ENCODE data around the gene ASCL2. TPM values are rescaled to one million over a fixed set of nuclear protein-coding genes. Genes with fewer than 3 reads are reported as not detected.

ASCL2 gene
- total RNA-seq, 2 donors from 2014 or later: 0.38 to 1.7 TPM

DNA sequence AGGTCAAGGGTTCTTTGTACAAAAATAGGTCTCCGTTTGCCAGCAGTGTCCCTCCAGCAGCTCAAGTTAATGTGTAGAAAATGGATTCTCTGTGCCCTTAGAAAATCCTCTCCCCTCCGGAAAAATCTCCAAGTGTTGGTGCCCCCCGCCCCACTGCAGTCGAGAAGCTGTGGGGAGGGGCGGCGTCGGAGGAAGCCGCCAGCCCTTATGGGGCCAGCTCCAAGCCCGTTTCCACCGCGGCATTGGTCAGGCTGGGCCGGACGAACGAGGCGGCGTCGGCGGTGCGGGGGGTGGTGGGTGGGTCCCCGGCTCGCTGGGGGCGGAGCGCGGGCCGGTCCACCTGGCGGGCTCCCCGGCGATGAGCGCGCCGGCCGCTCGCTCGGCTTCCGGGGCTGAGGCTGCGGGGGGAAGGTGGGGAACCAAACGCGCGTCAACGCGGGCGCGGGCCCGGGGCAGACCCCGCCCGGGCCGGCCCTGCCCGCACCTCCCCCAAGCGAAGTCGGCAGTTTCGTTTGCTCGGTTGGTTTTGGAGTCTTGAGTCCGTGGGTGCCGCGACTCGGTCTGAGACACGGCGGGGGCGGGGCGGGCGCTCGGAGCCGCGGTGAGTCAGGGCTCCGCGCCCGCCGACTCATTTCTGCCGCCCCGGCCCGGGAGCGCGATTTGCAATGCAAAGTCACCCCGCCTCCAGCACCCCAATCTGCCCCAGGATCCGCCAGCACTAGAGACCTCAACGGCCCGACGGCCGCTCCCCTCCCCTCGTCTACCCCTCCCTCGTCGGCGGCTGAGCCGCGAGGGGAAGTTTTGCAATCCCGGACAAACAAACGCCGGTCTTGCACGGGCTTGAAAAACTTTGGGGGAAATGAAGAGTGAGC lies 1.4 kb downstream of the ASCL2 start:
- Mint-ChIP-seq H3K4me3 (peak overlapping the region; percentile 77 to 78), H3K4me1 (ENCODE audit: low read depth) (peaks cover 16% of the 10 kb centered on the region), H3K36me3 (ENCODE audit: insufficient read depth in 2 of 2) (no peaks in the 10 kb centered on the region), H3K27ac (no peak overlapping the region), H3K27me3 (ENCODE audit: low read depth) (peaks cover 31% of the 10 kb centered on the region), H3K9me3 (no peaks in the 10 kb centered on the region)
- ATAC-seq (replicated peaks in 1 of 2): peak; percentile 82
- peak; percentile 88 to 91 for DNase-seq

GRCh38 chr11:2267851-2268728 lies 2.3 kb downstream of the ASCL2 start:
- H3K4me3 Mint-ChIP-seq: peak overlapping the region; percentile 64 to 70
- H3K36me3 Mint-ChIP-seq (ENCODE audit: insufficient read depth in 2 of 2): no peaks in the 10 kb centered on the region
- no peak overlapping the region for H3K27ac Mint-ChIP-seq
- H3K9me3 Mint-ChIP-seq: no peaks in the 10 kb centered on the region
- H3K4me1 Mint-ChIP-seq (ENCODE audit: low read depth): peaks cover 16% of the 10 kb centered on the region
- no peak for ATAC-seq (replicated peaks in 1 of 2)
- peaks cover 27% of the 10 kb centered on the region for H3K27me3 Mint-ChIP-seq (ENCODE audit: low read depth)
- no peak for DNase-seq

DNA sequence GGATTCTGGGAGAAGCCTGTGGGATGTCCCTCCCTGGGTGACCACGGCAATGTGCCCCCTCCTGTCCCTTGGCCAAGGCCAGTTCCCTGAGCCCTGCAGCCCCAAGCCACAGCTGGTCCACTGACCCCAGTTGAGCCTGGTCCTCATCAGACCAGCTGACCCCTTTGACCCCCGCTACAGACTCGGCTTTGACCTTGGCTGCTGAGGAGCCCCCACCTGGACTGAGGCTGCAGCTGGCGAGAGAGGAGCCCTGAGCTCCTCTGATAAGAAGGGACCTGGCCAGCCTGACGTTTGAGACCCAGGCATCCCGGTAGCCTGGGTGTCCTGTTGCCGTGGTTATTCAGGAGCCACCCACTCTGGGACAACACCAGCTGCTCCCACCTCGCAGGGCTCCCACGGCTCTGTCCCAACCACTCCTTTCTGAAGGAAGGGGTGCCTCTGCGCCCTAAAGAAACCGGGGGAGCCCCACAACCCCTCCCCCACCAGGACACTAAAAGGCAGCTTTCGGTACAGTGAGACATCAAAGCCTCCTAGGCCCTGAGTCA lies 3.0 kb downstream of the ASCL2 start:
- no peak for ATAC-seq (replicated peaks in 1 of 2)
- H3K4me3 Mint-ChIP-seq: no peak overlapping the region
- H3K9me3 Mint-ChIP-seq: no peaks in the 10 kb centered on the region
- DNase-seq: no peak
- no peaks in the 10 kb centered on the region for H3K36me3 Mint-ChIP-seq (ENCODE audit: insufficient read depth in 2 of 2)
- H3K27ac Mint-ChIP-seq: no peak overlapping the region
- H3K4me1 Mint-ChIP-seq (ENCODE audit: low read depth): peaks cover 16% of the 10 kb centered on the region
- peaks cover 20% of the 10 kb centered on the region for H3K27me3 Mint-ChIP-seq (ENCODE audit: low read depth)

DNA sequence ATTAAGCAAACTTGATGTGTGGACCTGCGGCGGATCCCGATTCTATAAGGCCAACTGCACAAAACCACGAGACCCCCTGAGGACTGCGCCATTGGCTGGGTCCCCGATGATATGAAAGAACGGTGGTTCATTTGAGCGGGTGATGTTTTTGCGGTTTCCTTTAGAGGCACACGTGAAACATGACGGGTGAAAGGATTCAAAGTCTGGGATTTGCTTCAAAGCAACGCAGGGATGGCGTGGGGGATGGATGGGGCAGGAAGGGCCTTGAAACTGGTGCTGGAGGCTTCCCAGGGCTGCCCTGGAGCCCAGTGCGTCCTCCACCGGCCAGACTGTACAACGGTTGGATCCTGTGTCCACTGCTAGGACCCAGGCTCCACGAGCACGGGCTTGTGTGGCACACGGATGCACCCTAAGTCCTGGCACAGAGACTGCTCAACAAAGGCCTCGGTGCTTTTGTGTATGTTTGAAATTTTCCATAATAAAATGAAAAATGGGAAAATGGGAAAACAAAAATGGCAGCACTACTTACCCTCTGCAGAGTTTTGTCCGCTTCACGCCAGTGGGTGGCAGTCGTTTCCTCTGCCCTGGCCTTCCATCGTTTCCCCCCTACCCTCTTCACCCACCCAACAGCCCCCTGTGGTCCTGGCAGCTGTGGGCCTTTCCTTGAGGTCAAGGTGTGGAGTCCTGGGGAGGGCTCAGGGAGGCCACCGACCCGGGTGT lies 3.6 kb downstream of the ASCL2 start:
- H3K9me3 Mint-ChIP-seq: no peaks in the 10 kb centered on the region
- H3K27ac Mint-ChIP-seq: no peak overlapping the region
- peaks cover 17% of the 10 kb centered on the region for H3K27me3 Mint-ChIP-seq (ENCODE audit: low read depth)
- DNase-seq (no peak), ATAC-seq (replicated peaks in 1 of 2) (no peak)
- peaks cover 16% of the 10 kb centered on the region for H3K4me1 Mint-ChIP-seq (ENCODE audit: low read depth)
- peak overlapping the region; percentile 61 to 76 for H3K4me3 Mint-ChIP-seq
- no peaks in the 10 kb centered on the region for H3K36me3 Mint-ChIP-seq (ENCODE audit: insufficient read depth in 2 of 2)

DNA sequence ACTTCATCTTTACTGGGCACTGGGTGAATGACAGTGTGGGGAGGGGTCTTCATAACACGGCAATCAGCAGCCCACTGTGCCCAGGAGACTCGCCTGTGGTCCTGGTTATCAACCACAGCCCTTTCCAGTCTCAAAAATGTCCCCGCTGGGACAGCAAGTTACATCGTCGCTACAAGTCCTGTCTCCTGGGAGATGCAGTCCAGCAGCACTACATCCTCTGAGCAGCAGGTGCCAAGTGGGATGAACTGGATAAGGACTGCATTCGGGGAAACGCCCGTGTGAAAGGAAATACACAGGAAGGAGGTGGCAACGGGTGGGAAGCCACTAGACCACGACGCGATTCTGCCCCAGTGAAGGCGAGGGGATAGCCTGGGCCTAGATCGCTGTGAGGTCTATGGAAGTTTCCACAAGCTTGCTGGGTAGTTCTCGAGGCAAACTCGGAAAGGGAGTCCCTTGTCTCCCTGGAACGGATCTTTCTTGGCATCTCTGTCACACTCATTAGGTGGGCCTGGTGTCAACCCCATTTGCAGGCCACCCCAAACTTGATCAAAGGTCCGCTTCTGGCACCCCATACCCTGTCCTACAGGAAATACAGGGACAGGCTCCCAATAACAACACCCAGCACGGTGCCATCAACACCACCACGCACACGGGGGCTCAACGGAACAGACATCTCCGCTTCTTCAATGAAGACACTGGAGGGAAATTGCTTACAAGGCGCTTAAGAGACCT lies 4.4 kb downstream of the ASCL2 start:
- no peaks in the 10 kb centered on the region for H3K9me3 Mint-ChIP-seq
- peak overlapping the region; percentile 61 to 76 for H3K4me3 Mint-ChIP-seq
- no peaks in the 10 kb centered on the region for H3K36me3 Mint-ChIP-seq (ENCODE audit: insufficient read depth in 2 of 2)
- peaks cover 11% of the 10 kb centered on the region for H3K27me3 Mint-ChIP-seq (ENCODE audit: low read depth)
- H3K27ac Mint-ChIP-seq: peak overlapping the region; percentile 69
- H3K4me1 Mint-ChIP-seq (ENCODE audit: low read depth): peaks cover 16% of the 10 kb centered on the region
- DNase-seq: no peak
- no peak for ATAC-seq (replicated peaks in 1 of 2)

DNA sequence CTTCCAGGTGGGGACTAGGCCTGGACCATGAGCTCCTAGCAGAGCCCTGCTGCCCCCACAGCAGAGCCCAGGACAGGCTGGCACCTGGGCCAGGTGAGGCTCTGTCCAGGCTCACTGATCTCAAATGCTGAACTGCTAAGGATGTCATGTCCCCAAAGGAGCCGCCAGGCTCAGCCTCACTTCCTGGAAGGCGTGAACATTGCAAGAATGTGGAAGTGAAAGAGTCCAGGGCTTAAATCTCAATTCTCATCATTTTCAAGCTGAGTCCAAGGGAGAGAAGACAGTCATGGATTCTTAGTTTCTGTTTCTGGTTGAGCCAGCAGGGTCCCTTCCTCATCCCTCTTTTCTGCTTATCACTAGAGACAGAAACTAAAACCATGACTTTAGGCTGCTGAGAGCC lies 5.0 kb downstream of the ASCL2 start:
- Mint-ChIP-seq H3K4me3 (peak overlapping the region; percentile 61 to 76), H3K9me3 (no peaks in the 10 kb centered on the region), H3K27me3 (ENCODE audit: low read depth) (peaks cover 11% of the 10 kb centered on the region), H3K4me1 (ENCODE audit: low read depth) (peaks cover 16% of the 10 kb centered on the region), H3K27ac (peak overlapping the region; percentile 69), H3K36me3 (ENCODE audit: insufficient read depth in 2 of 2) (no peaks in the 10 kb centered on the region)
- ATAC-seq (replicated peaks in 1 of 2) (peak; percentile 36 to 55), DNase-seq (peak; percentile 27 to 33)

- Mint-ChIP-seq H3K27ac (no peak overlapping the region), H3K36me3 (ENCODE audit: insufficient read depth in 2 of 2) (no peaks in the 10 kb centered on the region), H3K4me1 (ENCODE audit: low read depth) (peaks cover 16% of the 10 kb centered on the region), H3K27me3 (ENCODE audit: low read depth) (peaks cover 11% of the 10 kb centered on the region), H3K4me3 (no peak overlapping the region), H3K9me3 (no peaks in the 10 kb centered on the region)
- DNase-seq: no peak
- ATAC-seq (replicated peaks in 1 of 2): no peak
Measured at GRCh38 chr11:2264366-2265053, 5.9 kb downstream of the ASCL2 start.

GRCh38 chr11:2263724-2264360 lies 6.5 kb downstream of the ASCL2 start:
- peaks cover 11% of the 10 kb centered on the region for H3K27me3 Mint-ChIP-seq (ENCODE audit: low read depth)
- no peak for DNase-seq
- H3K36me3 Mint-ChIP-seq (ENCODE audit: insufficient read depth in 2 of 2): no peaks in the 10 kb centered on the region
- peaks cover 16% of the 10 kb centered on the region for H3K4me1 Mint-ChIP-seq (ENCODE audit: low read depth)
- no peaks in the 10 kb centered on the region for H3K9me3 Mint-ChIP-seq
- no peak overlapping the region for H3K4me3 Mint-ChIP-seq
- no peak overlapping the region for H3K27ac Mint-ChIP-seq
- no peak for ATAC-seq (replicated peaks in 1 of 2)

DNA sequence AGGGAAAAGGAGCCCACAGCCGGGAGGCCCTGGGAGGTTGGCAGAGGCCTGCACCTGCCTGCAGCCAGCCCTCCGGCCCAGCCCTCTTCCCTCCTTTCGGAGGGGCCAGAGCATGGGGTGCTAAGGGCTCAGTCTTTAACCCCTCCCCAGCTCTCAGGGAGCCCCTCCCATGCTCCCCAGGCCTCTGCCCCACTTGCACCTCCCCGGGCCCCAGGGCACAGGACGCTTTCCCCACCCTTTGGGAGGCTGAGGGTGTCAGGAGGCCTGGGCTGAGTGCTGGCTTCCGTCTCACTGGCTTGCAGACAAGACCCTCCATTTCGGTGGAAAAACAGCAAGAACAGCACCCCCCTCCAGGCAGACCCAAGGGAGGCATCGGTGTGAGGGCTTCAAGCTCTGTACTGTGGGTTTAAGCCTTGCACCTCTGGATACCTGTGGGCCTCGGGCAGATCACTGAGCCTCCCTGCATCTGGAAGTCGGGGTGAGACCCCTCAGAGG lies 7.3 kb downstream of the ASCL2 start:
- H3K9me3 Mint-ChIP-seq: no peaks in the 10 kb centered on the region
- H3K36me3 Mint-ChIP-seq (ENCODE audit: insufficient read depth in 2 of 2): no peaks in the 10 kb centered on the region
- no peak for ATAC-seq (replicated peaks in 1 of 2)
- DNase-seq: no peak
- no peak overlapping the region for H3K27ac Mint-ChIP-seq
- no peak overlapping the region for H3K4me3 Mint-ChIP-seq
- peaks cover 4% of the 10 kb centered on the region for H3K27me3 Mint-ChIP-seq (ENCODE audit: low read depth)
- H3K4me1 Mint-ChIP-seq (ENCODE audit: low read depth): peaks cover 16% of the 10 kb centered on the region

DNA sequence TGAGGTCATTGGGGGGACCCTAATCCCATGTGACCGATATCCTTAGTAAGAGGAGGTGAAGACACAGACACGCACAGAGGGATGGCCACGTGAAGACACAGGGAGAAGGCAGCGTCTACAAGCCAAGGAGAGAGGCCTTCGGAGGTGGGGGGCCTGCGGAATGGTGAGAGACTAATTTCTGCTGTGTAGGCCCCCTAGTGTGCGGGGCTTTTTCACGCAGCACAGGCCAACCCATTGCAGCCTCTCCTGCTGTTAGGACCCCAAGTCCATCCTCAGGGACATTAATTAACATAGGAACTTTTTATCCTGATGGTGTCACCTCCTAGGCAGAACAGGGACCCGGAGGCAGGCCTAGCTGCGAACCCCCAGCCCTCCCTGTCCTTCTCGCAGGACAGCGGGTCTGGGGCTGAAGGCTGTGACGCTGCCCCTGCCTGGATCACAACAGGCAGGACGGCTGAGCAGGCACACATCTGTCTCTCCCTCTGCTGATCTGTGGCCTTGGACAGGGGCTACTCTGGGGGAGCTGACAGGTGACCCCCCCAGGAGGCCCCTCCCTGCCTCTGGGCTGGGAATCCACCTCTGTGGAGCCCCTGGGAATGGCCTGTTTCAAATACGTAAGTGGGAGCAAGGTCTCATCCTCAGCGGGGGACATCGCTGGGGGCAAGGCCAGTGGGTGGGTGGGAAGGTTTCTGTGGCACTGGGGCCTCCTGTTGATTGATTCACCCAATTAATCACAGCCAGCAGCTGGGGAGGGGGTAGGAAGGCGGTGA lies 7.9 kb downstream of the ASCL2 start:
- H3K36me3 Mint-ChIP-seq (ENCODE audit: insufficient read depth in 2 of 2): no peaks in the 10 kb centered on the region
- no peak overlapping the region for H3K27ac Mint-ChIP-seq
- no peaks in the 10 kb centered on the region for H3K9me3 Mint-ChIP-seq
- H3K27me3 Mint-ChIP-seq (ENCODE audit: low read depth): no peaks in the 10 kb centered on the region
- ATAC-seq (replicated peaks in 1 of 2): no peak
- H3K4me3 Mint-ChIP-seq: no peak overlapping the region
- DNase-seq: no peak
- H3K4me1 Mint-ChIP-seq (ENCODE audit: low read depth): peaks cover 16% of the 10 kb centered on the region
